GM15510 (cell line): ENCODE data around the gene TSFM.

ENCODE experiments used
- POLR2A ChIP-seq: IDR thresholded peaks from 3 replicates; pipeline ENCODE4 v1.6.1; 2011; ENCODE audit warnings: borderline replicate concordance; ENCODE audit not compliant: insufficient read length; ENCODE audit errors: extremely low read depth

Gene TSFM

DNA sequence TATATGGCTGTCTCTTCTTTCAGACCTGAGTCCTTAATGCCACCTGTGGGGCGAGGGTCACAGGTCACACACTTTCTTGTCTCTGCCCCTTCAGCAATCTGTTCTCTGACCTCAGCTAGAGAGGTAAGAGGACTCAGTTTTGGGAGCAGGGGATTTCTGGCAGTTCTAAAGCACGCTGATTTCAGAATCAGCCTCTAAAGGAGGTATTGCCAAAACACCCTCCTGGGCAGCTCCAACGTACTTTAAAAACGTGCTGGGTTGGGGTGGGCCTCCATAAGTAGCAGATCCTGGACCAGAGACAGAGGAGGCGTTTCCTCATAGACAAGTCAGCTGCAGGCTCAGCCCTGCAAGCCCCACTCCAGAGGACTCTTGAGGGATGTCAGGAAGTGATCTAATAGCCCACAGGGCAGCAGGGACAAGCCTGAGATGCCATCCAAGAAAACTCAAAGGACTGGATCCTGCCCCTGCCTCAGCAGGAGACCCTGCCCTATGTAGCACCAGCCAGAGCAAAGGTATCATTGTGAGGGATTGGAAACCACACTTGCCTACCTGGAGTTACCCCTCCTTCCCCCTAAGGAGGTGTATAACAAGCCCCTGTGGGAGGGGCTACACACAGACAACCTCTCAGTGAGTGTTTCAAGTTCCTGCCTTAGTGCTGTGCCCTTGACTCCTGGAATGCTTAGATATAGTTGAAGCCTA is 55.4 kb downstream of the TSFM start:
- no peak for TF ChIP-seq POLR2A

DNA sequence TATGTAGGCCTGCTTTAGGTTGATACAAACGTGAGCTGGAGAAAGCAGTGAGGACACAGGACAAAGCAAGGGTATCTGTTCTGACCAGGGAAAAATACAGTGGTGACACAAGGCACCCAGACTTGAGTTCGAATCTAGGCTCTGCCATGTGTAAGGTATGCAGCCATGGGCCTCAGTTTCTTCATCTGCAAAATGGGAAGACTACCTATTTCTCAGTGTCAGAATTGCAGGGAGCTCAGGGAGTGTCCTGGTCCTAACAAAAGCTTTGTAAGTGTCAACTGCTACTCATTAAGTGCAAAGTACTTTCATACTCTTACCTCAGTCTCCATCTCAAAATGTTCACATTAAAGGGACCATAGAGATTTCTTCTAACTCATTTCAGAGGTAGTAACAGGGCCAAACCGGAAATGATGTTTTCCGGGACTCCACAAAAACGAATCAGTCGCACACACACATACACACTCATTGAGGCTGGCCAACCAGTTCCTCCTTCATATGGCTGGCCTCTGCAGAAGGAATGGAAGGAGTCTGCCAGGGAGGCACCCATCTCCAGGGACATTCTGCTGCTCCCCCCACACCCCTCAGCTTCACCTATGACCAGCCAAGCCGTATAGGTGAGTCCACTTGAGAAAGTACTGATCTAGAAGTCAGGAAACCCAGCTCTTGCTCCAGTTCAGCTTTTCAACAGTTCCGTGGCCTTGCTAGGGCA is 56.2 kb downstream of the TSFM start:
- no peak for TF ChIP-seq POLR2A

DNA sequence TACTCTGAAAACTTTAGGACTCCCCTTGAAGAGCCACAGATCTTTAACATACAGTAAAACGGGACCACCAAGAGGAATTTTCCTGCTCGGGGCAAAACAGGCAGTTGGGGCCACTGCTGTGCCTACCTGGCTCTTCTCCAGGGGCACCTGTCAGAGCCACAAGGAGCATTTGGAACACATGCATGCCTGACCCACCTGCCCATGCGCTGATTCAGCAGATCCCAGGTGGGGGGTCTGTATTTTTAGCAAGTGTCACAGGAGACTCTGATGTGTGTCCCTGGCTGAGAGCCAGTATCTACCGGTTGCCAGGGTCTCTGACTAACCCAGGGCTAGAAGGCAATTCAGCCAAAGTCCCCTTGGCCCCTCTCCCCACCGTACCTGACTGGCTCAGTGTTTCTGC is 57.4 kb downstream of the TSFM start:
- no peak for TF ChIP-seq POLR2A

DNA sequence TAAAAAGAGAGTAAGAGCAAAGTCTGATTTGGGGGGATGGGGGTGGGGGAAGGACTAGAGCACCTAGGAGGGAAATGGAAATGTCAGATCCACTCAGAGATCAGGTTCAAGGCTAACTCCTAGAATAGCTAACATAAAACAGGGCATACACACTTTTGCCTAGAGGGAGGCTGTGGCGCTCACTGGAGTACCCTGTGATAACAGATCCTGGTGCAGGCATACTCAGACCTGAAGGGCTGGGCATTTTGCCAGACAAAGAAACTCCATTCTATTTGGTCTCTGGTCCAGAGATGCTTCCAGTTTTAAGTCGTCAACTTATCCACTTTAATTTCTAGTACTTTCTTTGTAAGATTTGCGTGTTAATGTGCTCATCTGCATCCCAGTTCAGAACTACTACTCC is 58.1 kb downstream of the TSFM start:
- no peak for TF ChIP-seq POLR2A

DNA sequence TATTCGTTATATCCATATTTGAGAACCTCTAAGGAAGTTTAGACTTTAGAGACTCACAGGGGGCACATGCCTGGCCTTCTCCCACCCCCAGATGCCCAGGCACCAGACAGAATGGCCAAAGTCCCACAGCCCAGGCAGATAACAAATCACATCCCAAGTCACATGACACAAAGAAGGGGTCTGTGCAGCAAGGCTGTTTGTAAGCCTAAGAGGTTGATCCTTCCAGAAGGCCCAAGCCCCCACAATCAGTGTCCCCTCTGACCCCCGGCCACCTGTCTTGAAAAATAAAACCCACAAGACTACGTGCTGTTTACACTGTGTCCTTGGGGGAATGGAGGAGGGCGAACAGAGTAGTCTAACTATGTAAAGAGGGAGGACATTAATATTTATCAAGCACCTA is 58.9 kb downstream of the TSFM start:
- TF ChIP-seq POLR2A = no peak

DNA sequence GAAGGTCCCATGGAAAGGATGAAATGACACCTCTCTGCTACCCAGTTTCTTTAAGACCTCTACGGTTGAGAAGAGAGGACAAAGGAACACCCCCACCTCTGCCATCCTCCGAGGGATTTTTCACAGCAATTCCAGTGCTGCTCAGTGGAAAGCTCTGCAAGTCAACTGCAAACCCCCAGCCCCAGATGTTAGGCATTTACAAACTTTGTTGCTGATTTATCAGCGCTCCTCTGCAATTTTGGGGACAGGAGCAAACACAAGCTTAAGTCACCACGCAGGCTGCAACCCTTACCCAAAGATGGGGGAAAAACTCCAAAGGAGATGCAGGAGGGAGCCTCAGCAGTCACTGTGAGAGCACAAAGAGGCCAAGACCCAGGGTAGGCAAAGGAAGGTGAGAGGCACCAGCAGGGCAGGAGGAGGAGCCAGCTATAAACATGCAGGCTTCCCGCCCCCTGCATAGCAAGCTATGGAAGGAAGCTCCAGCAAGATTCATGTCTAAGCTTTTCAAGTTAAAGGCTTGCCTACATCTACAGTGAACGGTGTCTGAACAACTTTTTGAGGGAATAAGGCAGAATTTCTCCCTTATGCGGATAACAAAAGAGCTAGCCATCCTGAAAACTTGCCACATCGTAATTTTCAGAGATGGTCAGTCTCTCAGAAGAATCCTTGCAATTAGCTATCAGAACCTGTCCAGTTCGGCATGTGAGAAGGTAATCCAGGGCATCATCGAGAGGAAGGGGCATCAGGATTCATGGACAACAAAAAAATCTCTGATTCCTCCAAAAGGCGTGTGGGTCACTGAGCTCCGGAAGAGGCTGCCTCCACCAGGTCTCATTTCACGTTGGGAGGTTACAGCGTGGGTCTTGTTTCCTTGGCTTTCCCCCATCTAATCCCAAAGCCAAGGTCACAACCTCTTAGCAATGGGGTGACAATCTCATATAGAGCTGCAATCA is 60.0 kb downstream of the TSFM start:
- TF ChIP-seq POLR2A = no peak

DNA sequence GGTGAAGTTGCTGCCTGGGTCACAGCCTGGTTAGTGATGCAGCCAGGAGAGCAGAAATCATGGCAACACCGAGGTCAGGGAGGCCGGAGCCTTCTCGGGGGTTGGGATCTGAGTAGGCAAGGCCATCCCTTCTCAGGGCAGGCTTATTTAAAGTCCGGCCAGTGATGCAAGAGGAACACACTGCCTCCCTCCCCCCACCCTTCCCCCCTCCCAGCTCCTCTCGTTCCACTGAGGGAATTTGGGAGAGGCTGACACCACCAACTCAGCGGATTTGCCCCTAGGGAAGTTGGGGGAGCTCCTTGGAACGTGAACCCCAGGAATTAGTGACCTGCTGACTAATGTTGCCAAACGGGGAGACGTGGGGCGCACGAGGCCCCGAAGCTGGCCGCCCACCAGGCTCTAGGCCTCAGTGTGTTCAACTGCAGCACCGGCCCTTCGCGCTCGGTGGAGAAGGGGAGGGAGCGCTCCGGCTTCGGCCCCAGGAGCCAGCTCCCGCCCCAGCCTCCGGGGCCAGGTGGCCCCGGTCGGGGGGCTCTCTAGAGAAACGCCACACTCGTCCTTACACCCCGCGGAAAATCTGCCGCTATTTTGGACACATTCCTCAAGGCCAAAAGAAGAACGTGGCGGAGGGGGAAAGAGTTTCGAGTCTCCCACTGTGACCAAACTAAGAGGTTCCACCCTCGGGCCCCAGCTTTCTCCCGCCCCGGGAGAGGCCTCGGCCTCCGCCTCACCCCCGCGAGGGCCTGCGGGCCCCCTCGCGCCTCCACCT is 62.3 kb downstream of the TSFM start:
- no peak for TF ChIP-seq POLR2A

DNA sequence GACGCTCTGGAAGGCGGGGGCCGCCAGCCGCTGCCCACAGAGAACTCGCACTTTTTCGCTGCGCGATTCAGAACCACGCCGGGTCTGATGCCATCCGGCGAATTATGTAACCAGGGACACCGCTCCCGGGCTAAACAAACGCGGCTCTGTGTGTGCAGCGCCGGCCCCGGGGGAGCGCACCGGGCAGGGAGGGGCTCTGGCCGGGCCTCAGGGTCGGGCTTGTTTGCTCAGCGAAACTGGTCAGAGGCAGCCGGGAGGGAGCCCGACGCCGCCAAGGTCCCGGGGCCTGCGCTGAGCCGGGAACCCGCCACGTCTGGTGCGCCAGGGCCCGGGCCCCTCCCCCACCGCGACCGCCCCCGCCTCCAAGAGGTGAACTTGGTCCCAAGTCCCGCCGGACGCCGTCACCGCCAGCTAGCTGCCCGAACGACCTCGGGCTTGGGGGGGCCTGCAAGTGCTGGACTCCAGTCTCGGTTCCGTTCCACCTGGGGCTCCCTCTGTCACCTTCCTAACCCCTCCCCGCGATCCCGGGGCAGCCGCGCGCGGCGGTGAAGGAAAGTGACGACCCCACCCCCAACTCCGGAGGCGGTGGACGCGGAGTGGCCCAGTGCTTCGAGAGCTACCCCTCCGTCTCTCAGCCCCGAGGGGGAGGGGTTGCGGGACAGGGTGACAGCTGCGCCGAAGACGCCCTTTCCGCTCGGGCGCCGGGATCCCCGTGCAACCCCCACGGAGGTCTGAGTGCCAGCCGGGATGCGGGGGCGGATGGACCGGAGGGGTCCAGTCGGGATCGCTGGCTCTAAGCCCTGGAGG is 63.1 kb downstream of the TSFM start:
- peak; percentile 32 for TF ChIP-seq POLR2A

DNA sequence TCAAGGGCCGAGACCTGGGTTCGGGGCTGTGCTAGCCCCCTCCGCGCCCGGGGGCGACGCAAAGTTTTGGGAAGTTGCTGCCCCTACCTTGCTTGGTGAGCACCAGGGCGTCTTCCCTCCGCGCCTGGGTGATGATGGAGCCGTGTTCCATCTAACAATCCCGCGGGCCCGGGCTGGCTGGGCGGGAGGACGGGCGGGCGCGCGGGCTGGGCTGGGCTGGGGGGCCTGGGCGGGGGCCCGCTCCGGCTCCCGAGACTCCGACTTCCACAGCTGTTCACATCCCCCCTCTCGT is 63.6 kb downstream of the TSFM start:
- no peak for TF ChIP-seq POLR2A

DNA sequence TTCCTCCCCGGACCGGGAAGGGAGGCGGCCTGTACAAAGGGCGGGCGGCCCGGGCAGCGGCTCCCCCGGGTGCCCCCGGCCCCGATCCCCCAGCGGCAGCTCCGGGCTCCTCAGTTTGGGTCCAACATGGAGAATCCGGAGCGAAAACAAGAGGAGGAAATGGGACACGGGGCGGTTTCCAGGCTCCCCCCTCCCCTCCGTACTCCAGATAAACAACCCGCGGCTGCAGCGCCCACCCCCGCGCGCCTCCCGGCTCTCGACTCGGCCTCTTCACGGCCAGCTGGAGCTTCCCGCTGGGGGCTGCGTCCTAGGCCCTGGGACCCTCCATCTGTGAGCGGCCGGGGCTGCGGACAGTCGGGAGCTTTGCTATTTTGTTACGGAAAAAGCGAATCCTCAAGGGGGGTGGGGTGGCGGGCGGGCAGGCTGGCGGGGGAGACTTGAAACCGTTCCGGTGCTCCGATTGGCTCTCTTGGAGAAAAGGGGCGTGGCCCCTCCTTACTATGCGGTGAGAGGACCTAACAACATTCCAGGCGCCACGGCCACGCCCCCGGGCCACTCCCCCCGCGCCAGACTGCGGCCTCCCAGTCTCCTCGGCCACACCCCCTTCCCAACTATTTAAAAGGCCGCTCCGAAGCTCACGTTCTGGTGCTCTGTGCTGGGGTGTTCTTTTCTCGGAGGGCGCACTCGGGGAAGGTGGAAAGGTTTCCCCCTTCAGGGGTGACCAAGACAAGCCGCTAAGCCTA is 64.2 kb downstream of the TSFM start, which contains the start of gene CTDSP2:
CTDSP2 (minus strand) TSS at position 153 of the 743 bp plus-strand sequence. CDS start 294 bp downstream, outside the sequence.
- no peak for TF ChIP-seq POLR2A
